ENCODE measurements around the gene MLF2. TPM values are rescaled to one million over a fixed set of nuclear protein-coding genes. Genes with fewer than 3 reads are reported as not detected.

The MLF2 gene
- total and polyA plus RNA-seq, 2 of the 13 experiments (the other 11 are each of a cell fraction or from before 2014, with no cell fraction given) = 88.1 to 167 TPM

DNA sequence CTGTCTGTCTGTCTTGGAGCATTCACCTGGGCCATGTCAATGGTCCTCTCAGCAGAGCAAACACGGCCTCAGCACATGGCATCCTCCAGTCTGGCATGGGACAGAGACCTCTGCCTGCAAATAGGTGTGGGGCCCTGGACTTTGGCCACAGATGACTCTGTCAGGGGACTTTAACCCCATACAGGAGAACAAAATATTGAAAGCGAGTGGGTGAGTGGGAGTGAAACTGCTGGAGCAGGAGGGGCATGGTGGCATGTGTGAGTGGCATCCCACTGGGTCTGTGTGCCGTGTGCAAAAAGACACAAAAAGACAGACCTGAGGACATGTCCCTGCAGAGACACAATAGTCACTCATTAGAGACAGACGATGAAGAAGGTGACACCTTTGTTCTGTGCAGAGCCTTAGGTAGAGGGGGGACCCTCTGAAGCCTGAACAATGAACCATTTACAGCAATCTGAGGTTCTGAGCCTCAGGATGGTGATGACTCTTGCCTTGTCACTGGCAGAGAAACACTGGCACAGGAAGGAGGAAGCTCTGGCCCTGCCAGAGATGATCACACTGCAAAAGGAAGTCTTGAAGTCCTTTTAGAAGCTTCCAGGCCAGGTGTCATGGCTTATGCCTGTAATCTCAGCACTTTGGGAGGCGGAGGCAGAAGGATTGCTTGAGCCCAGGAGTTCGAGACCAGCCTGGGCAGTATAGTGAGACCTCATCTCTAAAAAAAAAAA lies 26.9 kb upstream of the MLF2 start (continued):
- TF ChIP-seq, protein P1, sequence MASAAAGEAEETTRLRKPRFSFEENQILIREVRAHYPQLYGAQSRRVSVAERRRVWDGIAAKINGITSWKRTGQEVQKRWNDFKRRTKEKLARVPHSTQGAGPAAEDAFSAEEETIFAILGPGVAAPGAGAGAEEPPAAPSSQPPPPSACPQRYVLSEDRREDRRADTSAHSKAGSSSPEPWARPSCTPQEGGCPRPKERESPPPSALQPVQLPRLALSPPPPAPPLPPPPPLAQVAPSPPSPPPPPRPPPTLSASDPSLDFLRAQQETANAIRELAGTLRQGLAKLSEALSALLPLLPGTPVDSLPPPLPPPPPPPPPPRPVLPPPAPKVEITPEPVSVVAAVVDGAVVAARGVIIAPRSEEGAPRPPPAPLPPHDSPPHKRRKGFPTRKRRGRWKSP (CRISPR knock-in tag; IDR thresholded peaks at IDR 0.05) = 0 out of 2 replicates have a peak, but pooled peaks have one; percentile 12
- peak; percentile 89 for TF ChIP-seq HNF4A (CRISPR knock-in tag; IDR thresholded peaks at IDR 0.05)
- TF ChIP-seq ZNF225 (CRISPR knock-in tag; IDR thresholded peaks at IDR 0.05) = no peak
- TF ChIP-seq, protein P2, sequence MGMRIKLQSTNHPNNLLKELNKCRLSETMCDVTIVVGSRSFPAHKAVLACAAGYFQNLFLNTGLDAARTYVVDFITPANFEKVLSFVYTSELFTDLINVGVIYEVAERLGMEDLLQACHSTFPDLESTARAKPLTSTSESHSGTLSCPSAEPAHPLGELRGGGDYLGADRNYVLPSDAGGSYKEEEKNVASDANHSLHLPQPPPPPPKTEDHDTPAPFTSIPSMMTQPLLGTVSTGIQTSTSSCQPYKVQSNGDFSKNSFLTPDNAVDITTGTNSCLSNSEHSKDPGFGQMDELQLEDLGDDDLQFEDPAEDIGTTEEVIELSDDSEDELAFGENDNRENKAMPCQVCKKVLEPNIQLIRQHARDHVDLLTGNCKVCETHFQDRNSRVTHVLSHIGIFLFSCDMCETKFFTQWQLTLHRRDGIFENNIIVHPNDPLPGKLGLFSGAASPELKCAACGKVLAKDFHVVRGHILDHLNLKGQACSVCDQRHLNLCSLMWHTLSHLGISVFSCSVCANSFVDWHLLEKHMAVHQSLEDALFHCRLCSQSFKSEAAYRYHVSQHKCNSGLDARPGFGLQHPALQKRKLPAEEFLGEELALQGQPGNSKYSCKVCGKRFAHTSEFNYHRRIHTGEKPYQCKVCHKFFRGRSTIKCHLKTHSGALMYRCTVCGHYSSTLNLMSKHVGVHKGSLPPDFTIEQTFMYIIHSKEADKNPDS (CRISPR knock-in tag; IDR thresholded peaks at IDR 0.05) = no peak
- no peak for TF ChIP-seq FOSL1 (CRISPR knock-in tag; IDR thresholded peaks at IDR 0.05; ENCODE audit: borderline replicate concordance)
- no peak for TF ChIP-seq TBX3 (IDR thresholded peaks at IDR 0.05; ENCODE audit: borderline replicate concordance)
- TF ChIP-seq, protein P3, sequence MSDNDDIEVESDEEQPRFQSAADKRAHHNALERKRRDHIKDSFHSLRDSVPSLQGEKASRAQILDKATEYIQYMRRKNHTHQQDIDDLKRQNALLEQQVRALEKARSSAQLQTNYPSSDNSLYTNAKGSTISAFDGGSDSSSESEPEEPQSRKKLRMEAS (IDR thresholded peaks at IDR 0.05) = peak; percentile 89
- TF ChIP-seq PHF21A (CRISPR knock-in tag; IDR thresholded peaks at IDR 0.05) = peak; percentile 67; the same call in 1 of the 2 replicates
- no peak for TF ChIP-seq CCAR2 (optimal IDR thresholded peaks at IDR 0.05; ENCODE audit: low read depth, low read length)
- no peak for TF ChIP-seq TCF7L2 (IDR thresholded peaks at IDR 0.05; ENCODE audit: low read depth, low read length)
- no peak for TF ChIP-seq SMAD9 (CRISPR knock-in tag; IDR thresholded peaks at IDR 0.05)
- TF ChIP-seq ZSCAN25 (CRISPR knock-in tag; IDR thresholded peaks at IDR 0.05) = no peak
- TF ChIP-seq ZNF543 (CRISPR knock-in tag; IDR thresholded peaks at IDR 0.05) = peak; percentile 69; the same call in 1 of the 2 replicates
- peak; percentile 13; the same call in 1 of the 2 replicates for TF ChIP-seq ZMYM3 (CRISPR knock-in tag; IDR thresholded peaks at IDR 0.05)
- TF ChIP-seq, protein P4, sequence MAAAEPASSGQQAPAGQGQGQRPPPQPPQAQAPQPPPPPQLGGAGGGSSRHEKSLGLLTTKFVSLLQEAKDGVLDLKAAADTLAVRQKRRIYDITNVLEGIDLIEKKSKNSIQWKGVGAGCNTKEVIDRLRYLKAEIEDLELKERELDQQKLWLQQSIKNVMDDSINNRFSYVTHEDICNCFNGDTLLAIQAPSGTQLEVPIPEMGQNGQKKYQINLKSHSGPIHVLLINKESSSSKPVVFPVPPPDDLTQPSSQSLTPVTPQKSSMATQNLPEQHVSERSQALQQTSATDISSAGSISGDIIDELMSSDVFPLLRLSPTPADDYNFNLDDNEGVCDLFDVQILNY (CRISPR knock-in tag; conservative IDR thresholded peaks at IDR 0.05) = no peak
- TF ChIP-seq ARNT2 (CRISPR knock-in tag; IDR thresholded peaks at IDR 0.05; ENCODE audit: low read depth) = no peak
- TF ChIP-seq GATAD1 (CRISPR knock-in tag; IDR thresholded peaks at IDR 0.05) = no peak
- TF ChIP-seq ZSCAN12 (CRISPR knock-in tag; IDR thresholded peaks at IDR 0.05) = no peak
- peak; percentile 44; the same call in 1 of the 2 replicates for TF ChIP-seq TBX2 (CRISPR knock-in tag; IDR thresholded peaks at IDR 0.05; ENCODE audit: borderline replicate concordance)
- TF ChIP-seq LCORL (IDR thresholded peaks at IDR 0.05) = no peak
- peak; percentile 73; the same call in 1 of the 2 replicates for TF ChIP-seq LCORL (CRISPR knock-in tag; IDR thresholded peaks at IDR 0.05)
- no peak for TF ChIP-seq NCOA1 (CRISPR knock-in tag; IDR thresholded peaks at IDR 0.05)
- TF ChIP-seq TEAD2 (CRISPR knock-in tag; IDR thresholded peaks at IDR 0.05) = no peak
- TF ChIP-seq HNRNPL (IDR thresholded peaks at IDR 0.05; ENCODE audit: low read depth, low read length) = peak; percentile 79; the same call in 1 of the 2 replicates
- no peak for TF ChIP-seq KAT8 (CRISPR knock-in tag; IDR thresholded peaks at IDR 0.05)
- TF ChIP-seq ZSCAN9 (CRISPR knock-in tag; IDR thresholded peaks at IDR 0.05; ENCODE audit: borderline replicate concordance) = no peak
- TF ChIP-seq U2AF2 (IDR thresholded peaks at IDR 0.05; ENCODE audit: low read depth, low read length) = no peak
- no peak for TF ChIP-seq SMYD3 (CRISPR knock-in tag; IDR thresholded peaks at IDR 0.05)
- TF ChIP-seq GLI4 (CRISPR knock-in tag; IDR thresholded peaks at IDR 0.05; ENCODE audit: borderline replicate concordance) = no peak
